Prostate gland (tissue), 2 donors: ENCODE data around the gene SALL2. TPM values are rescaled to one million over a fixed set of nuclear protein-coding genes. Genes with fewer than 3 reads are reported as not detected.

Experiments
- DNase-seq: peaks from one replicate; pipeline ENCODE4 v3.0.0-alpha.2; 2019; ENCODE audit warnings: low spot score
- H3K27ac ChIP-seq, 2 donors: fragments of 200-600 bp; sonication (generic); 2 replicates each; pipeline ENCODE4 v1.5.1; 2017 to 2019
- H3K27me3 ChIP-seq: fragments of 200-600 bp; sonication (generic); replicated peaks from 2 replicates; pipeline ENCODE4 v1.5.1; 2019; ENCODE audit not compliant: insufficient read depth
- H3K36me3 ChIP-seq, 2 donors: fragments of 200-600 bp; sonication (generic); 1 replicate in 1 of 2; 2 replicates in 1 of 2; pipeline versions ENCODE4 v1.5.1 to v1.8.1; 2017 to 2019
- H3K4me1 ChIP-seq: fragments of 200-600 bp; sonication (generic); replicated peaks from 2 replicates; pipeline ENCODE4 v1.5.1; 2019
- H3K4me3 ChIP-seq, 2 donors: fragments of 200-600 bp; sonication (generic); 2 replicates each; pipeline ENCODE4 v1.5.1; 2017 to 2019
- H3K9me3 ChIP-seq: fragments of 200-600 bp; sonication (generic); 2 replicates; pipeline ENCODE4 v1.5.1; 2017
- POLR2A ChIP-seq: fragments of 450-650 bp; IDR thresholded peaks from one replicate; pipeline ENCODE4 v1.6.1; 2016; ENCODE audit warnings: antibody characterized with exemption, mild to moderate bottlenecking
- POLR2AphosphoS5 ChIP-seq: sonication (generic); formaldehyde crosslinking; IDR thresholded peaks from one replicate; pipeline ENCODE4 v1.6.1; 2017; ENCODE audit warnings: antibody characterized with exemption
- WGBS: methylation state at CpG from one replicate; pipeline ENCODE4 v1.1.5; 2018; 5-methylcytosine and 5-hydroxymethylcytosine counted together
- intact Hi-C: fragments of 100-400 bp; cut with DNase I; formaldehyde crosslinking; loops from one replicate; pipeline ENCODE4 v1.14.2; 2022
- total RNA-seq, 2 donors: library from RNA; depleted of rRNA; stranded (reverse); fragments of >200 nt; gene quantifications; one replicate each; pipeline ENCODE4 v1.1.0, GENCODE V29; 2016
- TF ChIP-seq, protein P1 (sequence below), 4 experiments: fragments of 200-600 bp in 2 of 4; fragments of 450-650 bp in 2 of 4; sonication (generic) in 2 of 4; IDR thresholded peaks; 1 replicate in 3 of 4; 2 replicates in 1 of 4; pipeline ENCODE4 v1.5.1; 2016 to 2019; ENCODE audit warnings: antibody characterized with exemption in 4 of 4, mild to moderate bottlenecking in 2 of 4, moderate library complexity in 2 of 4

Gene SALL2
- total RNA-seq, 2 donors from 2014 or later = 8.1 to 10.2 TPM

- Histone ChIP-seq H3K9me3 (no peaks in the 10 kb centered on the region), H3K27ac (no peak overlapping the region), H3K4me3 (no peak overlapping the region), H3K36me3 (no peaks in the 10 kb centered on the region), H3K4me1 (no peaks in the 10 kb centered on the region), H3K27me3 (no peaks in the 10 kb centered on the region)
- intact Hi-C loops = no loop called here
- DNase-seq = no peak
- TF ChIP-seq, protein P1, sequence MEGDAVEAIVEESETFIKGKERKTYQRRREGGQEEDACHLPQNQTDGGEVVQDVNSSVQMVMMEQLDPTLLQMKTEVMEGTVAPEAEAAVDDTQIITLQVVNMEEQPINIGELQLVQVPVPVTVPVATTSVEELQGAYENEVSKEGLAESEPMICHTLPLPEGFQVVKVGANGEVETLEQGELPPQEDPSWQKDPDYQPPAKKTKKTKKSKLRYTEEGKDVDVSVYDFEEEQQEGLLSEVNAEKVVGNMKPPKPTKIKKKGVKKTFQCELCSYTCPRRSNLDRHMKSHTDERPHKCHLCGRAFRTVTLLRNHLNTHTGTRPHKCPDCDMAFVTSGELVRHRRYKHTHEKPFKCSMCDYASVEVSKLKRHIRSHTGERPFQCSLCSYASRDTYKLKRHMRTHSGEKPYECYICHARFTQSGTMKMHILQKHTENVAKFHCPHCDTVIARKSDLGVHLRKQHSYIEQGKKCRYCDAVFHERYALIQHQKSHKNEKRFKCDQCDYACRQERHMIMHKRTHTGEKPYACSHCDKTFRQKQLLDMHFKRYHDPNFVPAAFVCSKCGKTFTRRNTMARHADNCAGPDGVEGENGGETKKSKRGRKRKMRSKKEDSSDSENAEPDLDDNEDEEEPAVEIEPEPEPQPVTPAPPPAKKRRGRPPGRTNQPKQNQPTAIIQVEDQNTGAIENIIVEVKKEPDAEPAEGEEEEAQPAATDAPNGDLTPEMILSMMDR (IDR thresholded peaks at IDR 0.05) = no peak
- TF ChIP-seq POLR2AphosphoS5 (no peak), POLR2A (no peak)
- 77% methylated on average over 18 of the region's 18 CpGs for WGBS
These were observed 1.3 kb downstream of the SALL2 start for GRCh38 chr14:21524575-21525490.

DNA sequence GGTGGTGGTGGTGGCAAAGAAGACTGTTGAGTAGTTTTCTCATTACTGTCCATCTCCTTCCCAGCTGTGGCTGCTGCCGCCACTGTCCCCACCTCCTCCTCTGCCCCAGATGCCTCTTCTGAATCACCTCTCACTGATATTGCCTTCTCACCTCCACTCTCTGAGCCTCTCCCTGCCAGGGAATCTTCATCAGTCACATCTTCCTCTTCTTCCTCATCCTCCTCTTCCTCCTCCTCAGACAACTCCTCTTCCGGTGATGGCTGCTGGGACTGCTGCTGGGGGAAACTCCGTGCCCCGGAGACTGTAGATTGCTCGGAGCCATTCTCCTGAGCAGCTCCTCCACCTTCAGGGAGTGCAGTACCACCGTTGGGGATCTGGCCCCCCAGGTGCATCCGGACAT, 2.9 kb downstream of the SALL2 start:
- no peak for TF ChIP-seq POLR2A
- no peak for TF ChIP-seq POLR2AphosphoS5
- TF ChIP-seq, protein P1 (IDR thresholded peaks at IDR 0.05) = no peak
- intact Hi-C loops = no loop called here
- Histone ChIP-seq H3K27me3 (no peaks in the 10 kb centered on the region), H3K9me3 (no peaks in the 10 kb centered on the region), H3K4me3 (no peak overlapping the region), H3K36me3 (no peaks in the 10 kb centered on the region), H3K27ac (no peak overlapping the region), H3K4me1 (no peaks in the 10 kb centered on the region)
- DNase-seq = no peak
- WGBS = 93% methylated on average over 6 of the region's 7 CpGs

GRCh38 chr14:21521501-21521900, 4.6 kb downstream of the SALL2 start:
- H3K4me1 ChIP-seq = no peaks in the 10 kb centered on the region
- H3K36me3 ChIP-seq = no peaks in the 10 kb centered on the region
- H3K27ac ChIP-seq = no peak overlapping the region
- no peak for DNase-seq
- TF ChIP-seq, protein P1 (IDR thresholded peaks at IDR 0.05) = no peak
- TF ChIP-seq POLR2A = no peak
- no peak for TF ChIP-seq POLR2AphosphoS5
- no peak overlapping the region for H3K4me3 ChIP-seq
- 93% methylated on average over 2 of the region's 2 CpGs for WGBS
- intact Hi-C loops = no loop called here
- no peaks in the 10 kb centered on the region for H3K27me3 ChIP-seq
- H3K9me3 ChIP-seq = no peaks in the 10 kb centered on the region

DNA sequence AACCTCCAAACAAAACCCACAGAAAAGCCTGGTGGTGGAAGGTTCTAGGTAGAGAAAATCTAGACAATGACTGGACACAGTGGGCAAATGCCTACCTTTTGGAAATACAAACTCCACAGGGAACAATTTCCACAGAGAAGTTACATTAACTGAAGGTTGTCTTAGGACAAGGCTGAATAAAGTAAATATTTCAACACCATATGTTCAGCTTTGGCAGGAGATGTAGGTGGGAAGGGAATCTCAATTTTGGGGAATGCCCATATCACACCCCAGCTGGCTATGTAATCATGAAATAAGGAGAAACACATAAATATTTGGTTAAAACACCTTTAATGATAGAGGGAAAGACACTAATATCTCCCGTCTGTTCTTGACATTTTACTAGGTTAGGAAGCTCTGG, 5.4 kb downstream of the SALL2 start:
- no peak for TF ChIP-seq POLR2AphosphoS5
- TF ChIP-seq POLR2A = no peak
- TF ChIP-seq, protein P1 (IDR thresholded peaks at IDR 0.05) = no peak
- Histone ChIP-seq H3K4me1 (no peaks in the 10 kb centered on the region), H3K36me3 (no peaks in the 10 kb centered on the region), H3K9me3 (no peaks in the 10 kb centered on the region), H3K27me3 (no peaks in the 10 kb centered on the region), H3K4me3 (no peak overlapping the region), H3K27ac (no peak overlapping the region)
- no peak for DNase-seq
- intact Hi-C loops = no loop called here
- 96% methylated on average over 1 of the region's 1 CpG for WGBS

- Histone ChIP-seq H3K4me3 (no peak overlapping the region), H3K27ac (no peak overlapping the region), H3K36me3 (no peaks in the 10 kb centered on the region), H3K4me1 (no peaks in the 10 kb centered on the region), H3K27me3 (no peaks in the 10 kb centered on the region), H3K9me3 (no peaks in the 10 kb centered on the region)
- intact Hi-C loops = no loop called here
- no peak for DNase-seq
- TF ChIP-seq, protein P1 (IDR thresholded peaks at IDR 0.05) = no peak
- no peak for TF ChIP-seq POLR2AphosphoS5
- no peak for TF ChIP-seq POLR2A
- WGBS = 76% methylated on average over 2 of the region's 2 CpGs
These were observed 7.4 kb downstream of the SALL2 start for GRCh38 chr14:21518725-21519124.
